Stimulated activated CD4-positive, alpha-beta T cell treated with anti-CD3 and anti-CD28 coated beads, Interleukin-1b, Interleukin-23, amount 100 ng/mL, for 24 hours (primary cell): ENCODE data around the gene ADARB1.

Experiments used
- DNase-seq, 4 experiments: peaks; one replicate each; pipeline ENCODE4 v3.0.0-alpha.2; 2020; ENCODE audit warnings: low read depth in 4 of 4, low spot score in 1 of 4

The ADARB1 gene

GRCh38 chr21:45190013-45190412 lies 115.6 kb downstream of the ADARB1 start:
- DNase-seq, result no peak

- no peak for DNase-seq
Measured at GRCh38 chr21:45192332-45192731, 118.0 kb downstream of the ADARB1 start.

- DNase-seq, result no peak
Measured at GRCh38 chr21:45196620-45197019, 122.2 kb downstream of the ADARB1 start.

- no peak for DNase-seq
Measured at GRCh38 chr21:45199201-45199600, 124.8 kb downstream of the ADARB1 start.

- no peak for DNase-seq
Measured at GRCh38 chr21:45200031-45200430, 125.7 kb downstream of the ADARB1 start.

GRCh38 chr21:45200581-45201296 lies 126.4 kb downstream of the ADARB1 start:
- no peak for DNase-seq

- DNase-seq, result no peak
Measured at GRCh38 chr21:45202344-45202743, 128.0 kb downstream of the ADARB1 start.

- DNase-seq, result no peak
Measured at GRCh38 chr21:45202889-45203288, 128.5 kb downstream of the ADARB1 start.

GRCh38 chr21:45203983-45204382 lies 129.6 kb downstream of the ADARB1 start:
- DNase-seq, result no peak

GRCh38 chr21:45204395-45204794 lies 130.0 kb downstream of the ADARB1 start:
- no peak for DNase-seq

- DNase-seq, result no peak
Measured at GRCh38 chr21:45207839-45208626, 133.7 kb downstream of the ADARB1 start.

GRCh38 chr21:45208627-45208951 lies 134.2 kb downstream of the ADARB1 start:
- no peak for DNase-seq

- DNase-seq, result no peak
Measured at GRCh38 chr21:45209046-45209445, 134.7 kb downstream of the ADARB1 start.

GRCh38 chr21:45209685-45210284 lies 135.4 kb downstream of the ADARB1 start:
- no peak for DNase-seq

GRCh38 chr21:45210461-45210983 lies 136.1 kb downstream of the ADARB1 start:
- DNase-seq, result no peak

- DNase-seq, result no peak
Measured at GRCh38 chr21:45211661-45212060, 137.3 kb downstream of the ADARB1 start.

- no peak for DNase-seq
Measured at GRCh38 chr21:45213392-45213791, 139.0 kb downstream of the ADARB1 start.

GRCh38 chr21:45215213-45215612 lies 140.8 kb downstream of the ADARB1 start:
- DNase-seq, result no peak

- DNase-seq, result no peak
Measured at GRCh38 chr21:45217010-45217409, 142.6 kb downstream of the ADARB1 start.

GRCh38 chr21:45219517-45219916 lies 145.1 kb downstream of the ADARB1 start:
- no peak for DNase-seq

GRCh38 chr21:45220071-45220481 lies 145.7 kb downstream of the ADARB1 start:
- DNase-seq, result no peak
